Neural progenitor cell (in vitro differentiated cells): Measurements from ENCODE around the gene PRRC2B. TPM values are rescaled to one million over a fixed set of nuclear protein-coding genes. Genes with fewer than 3 reads are reported as not detected.

Experiments
- DNase-seq: peaks from one replicate; pipeline ENCODE4 v3.0.0-alpha.2; 2016; ENCODE audit warnings: low spot score
- H2AFZ ChIP-seq: fragments of 200-600 bp; sonication (generic); replicated peaks from 2 replicates; pipeline ENCODE4 v1.6.1; 2016; ENCODE audit warnings: antibody characterized with exemption
- H3F3A ChIP-seq: fragments of 200-600 bp; sonication (generic); 2 replicates; pipeline ENCODE4 v1.6.1; 2016; ENCODE audit warnings: antibody characterized with exemption, low read depth
- H3K27ac ChIP-seq: fragments of 200-600 bp; sonication (generic); 2 replicates; pipeline ENCODE4 v1.5.1; 2016; ENCODE audit warnings: mild to moderate bottlenecking
- H3K27me3 ChIP-seq: fragments of 200-600 bp; sonication (generic); 2 replicates; pipeline ENCODE4 v1.6.1; 2016; ENCODE audit warnings: mild to moderate bottlenecking, moderate library complexity
- H3K36me3 ChIP-seq: fragments of 200-600 bp; sonication (generic); 2 replicates; pipeline ENCODE4 v1.5.1; 2016
- H3K4me1 ChIP-seq: fragments of 200-600 bp; sonication (generic); 2 replicates; pipeline ENCODE4 v1.6.1; 2016; ENCODE audit warnings: mixed run types
- H3K4me2 ChIP-seq: fragments of 200-600 bp; sonication (generic); 2 replicates; pipeline ENCODE4 v1.6.1; 2016
- H3K4me3 ChIP-seq: fragments of 200-600 bp; sonication (generic); 2 replicates; pipeline ENCODE4 v1.5.1; 2016
- H3K79me2 ChIP-seq: fragments of 200-600 bp; sonication (generic); 2 replicates; pipeline ENCODE4 v1.6.1; 2016; ENCODE audit warnings: low read depth
- H3K9ac ChIP-seq: fragments of 200-600 bp; sonication (generic); 2 replicates; pipeline ENCODE4 v1.6.1; 2016
- H3K9me3 ChIP-seq: fragments of 200-600 bp; sonication (generic); 2 replicates; pipeline ENCODE4 v1.5.1; 2016; ENCODE audit warnings: low read depth
- H4K20me1 ChIP-seq: fragments of 200-600 bp; sonication (generic); 2 replicates; pipeline ENCODE4 v1.6.1; 2016; ENCODE audit warnings: low read depth
- H3K27ac Mint-ChIP-seq: 3 replicates; pipeline ENCODE4 v1.8.0; 2021; ENCODE audit warnings: mixed read lengths
- H3K27me3 Mint-ChIP-seq: 2 replicates; pipeline ENCODE4 v1.8.0; 2022; ENCODE audit warnings: low read depth, mild to moderate bottlenecking, inconsistent platforms, moderate library complexity, mixed read lengths; ENCODE audit not compliant: insufficient read depth
- H3K36me3 Mint-ChIP-seq: 3 replicates; pipeline ENCODE4 v1.8.0; 2021; ENCODE audit warnings: mixed read lengths
- H3K4me1 Mint-ChIP-seq: 3 replicates; pipeline ENCODE4 v1.8.0; 2021; ENCODE audit warnings: mixed read lengths
- H3K4me3 Mint-ChIP-seq: 3 replicates; pipeline ENCODE4 v1.8.0; 2021; ENCODE audit warnings: mild to moderate bottlenecking, moderate library complexity, mixed read lengths
- H3K9me3 Mint-ChIP-seq: 3 replicates; pipeline ENCODE4 v1.8.0; 2020; ENCODE audit warnings: mixed read lengths
- EZH2 ChIP-seq: fragments of 200-600 bp; sonication (generic); IDR thresholded peaks from 2 replicates; pipeline ENCODE4 v1.6.1; 2017; ENCODE audit warnings: antibody characterized with exemption, mild to moderate bottlenecking, moderate library complexity
- EZH2phosphoT487 ChIP-seq: fragments of 200-600 bp; sonication (generic); IDR thresholded peaks from 2 replicates; pipeline ENCODE4 v1.6.1; 2017; ENCODE audit warnings: antibody characterized with exemption
- total RNA-seq: library from RNA; depleted of rRNA; stranded (reverse); fragments of >200 nt; gene quantifications from 2 replicates; pipeline ENCODE4 v1.2.3, GENCODE V29; 2015; ENCODE audit warnings: low replicate concordance
- TF ChIP-seq, protein P1 (sequence below): fragments of 200-600 bp; sonication (generic); IDR thresholded peaks from 2 replicates; pipeline ENCODE4 v1.5.1; 2017; ENCODE audit warnings: antibody characterized with exemption, mild to moderate bottlenecking

Gene PRRC2B
- total RNA-seq, 1 donor from 2014 or later = 139 TPM

GRCh38 chr9:131539223-131539923 lies 145.5 kb downstream of the PRRC2B start:
- Histone ChIP-seq H3K4me1 (no peaks in the 10 kb centered on the region), H3K79me2 (no peaks in the 10 kb centered on the region), H2AFZ (no peak overlapping the region), H4K20me1 (no peaks in the 10 kb centered on the region), H3K9me3 (peaks cover 13% of the 10 kb centered on the region), H3K9ac (no peak overlapping the region), H3K27ac (no peak overlapping the region), H3F3A (peaks cover 5% of the 10 kb centered on the region), H3K4me2 (no peak overlapping the region), H3K36me3 (no peaks in the 10 kb centered on the region), H3K27me3 (no peaks in the 10 kb centered on the region), H3K4me3 (no peak overlapping the region)
- no peak overlapping the region for H3K4me3 Mint-ChIP-seq
- peaks cover 25% of the 10 kb centered on the region for H3K9me3 Mint-ChIP-seq
- H3K27me3 Mint-ChIP-seq = peaks cover 4% of the 10 kb centered on the region
- no peaks in the 10 kb centered on the region for H3K36me3 Mint-ChIP-seq
- H3K27ac Mint-ChIP-seq = no peak overlapping the region
- H3K4me1 Mint-ChIP-seq = peaks cover 6% of the 10 kb centered on the region
- TF ChIP-seq, protein P1, sequence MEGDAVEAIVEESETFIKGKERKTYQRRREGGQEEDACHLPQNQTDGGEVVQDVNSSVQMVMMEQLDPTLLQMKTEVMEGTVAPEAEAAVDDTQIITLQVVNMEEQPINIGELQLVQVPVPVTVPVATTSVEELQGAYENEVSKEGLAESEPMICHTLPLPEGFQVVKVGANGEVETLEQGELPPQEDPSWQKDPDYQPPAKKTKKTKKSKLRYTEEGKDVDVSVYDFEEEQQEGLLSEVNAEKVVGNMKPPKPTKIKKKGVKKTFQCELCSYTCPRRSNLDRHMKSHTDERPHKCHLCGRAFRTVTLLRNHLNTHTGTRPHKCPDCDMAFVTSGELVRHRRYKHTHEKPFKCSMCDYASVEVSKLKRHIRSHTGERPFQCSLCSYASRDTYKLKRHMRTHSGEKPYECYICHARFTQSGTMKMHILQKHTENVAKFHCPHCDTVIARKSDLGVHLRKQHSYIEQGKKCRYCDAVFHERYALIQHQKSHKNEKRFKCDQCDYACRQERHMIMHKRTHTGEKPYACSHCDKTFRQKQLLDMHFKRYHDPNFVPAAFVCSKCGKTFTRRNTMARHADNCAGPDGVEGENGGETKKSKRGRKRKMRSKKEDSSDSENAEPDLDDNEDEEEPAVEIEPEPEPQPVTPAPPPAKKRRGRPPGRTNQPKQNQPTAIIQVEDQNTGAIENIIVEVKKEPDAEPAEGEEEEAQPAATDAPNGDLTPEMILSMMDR = no peak
- TF ChIP-seq EZH2phosphoT487 (no peak), EZH2 (no peak)
- DNase-seq = no peak

GRCh38 chr9:131543141-131543540 lies 149.3 kb downstream of the PRRC2B start:
- H4K20me1 ChIP-seq = no peaks in the 10 kb centered on the region
- no peak overlapping the region for H3K4me3 Mint-ChIP-seq
- no peaks in the 10 kb centered on the region for H3K79me2 ChIP-seq
- no peak overlapping the region for H3K27ac Mint-ChIP-seq
- H3K4me2 ChIP-seq = no peak overlapping the region
- no peak overlapping the region for H3K9ac ChIP-seq
- TF ChIP-seq, protein P1 = no peak
- TF ChIP-seq EZH2phosphoT487 (no peak), EZH2 (no peak)
- peaks cover 13% of the 10 kb centered on the region for H3K9me3 ChIP-seq
- H3F3A ChIP-seq = peaks cover 5% of the 10 kb centered on the region
- H3K27ac ChIP-seq = no peak overlapping the region
- H3K4me3 ChIP-seq = no peak overlapping the region
- H3K9me3 Mint-ChIP-seq = peaks cover 38% of the 10 kb centered on the region
- H3K27me3 ChIP-seq = peaks cover 26% of the 10 kb centered on the region
- H3K4me1 ChIP-seq = no peaks in the 10 kb centered on the region
- no peaks in the 10 kb centered on the region for H3K36me3 Mint-ChIP-seq
- no peak for DNase-seq
- H3K36me3 ChIP-seq = no peaks in the 10 kb centered on the region
- H2AFZ ChIP-seq = no peak overlapping the region
- peaks cover 15% of the 10 kb centered on the region for H3K27me3 Mint-ChIP-seq
- no peaks in the 10 kb centered on the region for H3K4me1 Mint-ChIP-seq

DNA sequence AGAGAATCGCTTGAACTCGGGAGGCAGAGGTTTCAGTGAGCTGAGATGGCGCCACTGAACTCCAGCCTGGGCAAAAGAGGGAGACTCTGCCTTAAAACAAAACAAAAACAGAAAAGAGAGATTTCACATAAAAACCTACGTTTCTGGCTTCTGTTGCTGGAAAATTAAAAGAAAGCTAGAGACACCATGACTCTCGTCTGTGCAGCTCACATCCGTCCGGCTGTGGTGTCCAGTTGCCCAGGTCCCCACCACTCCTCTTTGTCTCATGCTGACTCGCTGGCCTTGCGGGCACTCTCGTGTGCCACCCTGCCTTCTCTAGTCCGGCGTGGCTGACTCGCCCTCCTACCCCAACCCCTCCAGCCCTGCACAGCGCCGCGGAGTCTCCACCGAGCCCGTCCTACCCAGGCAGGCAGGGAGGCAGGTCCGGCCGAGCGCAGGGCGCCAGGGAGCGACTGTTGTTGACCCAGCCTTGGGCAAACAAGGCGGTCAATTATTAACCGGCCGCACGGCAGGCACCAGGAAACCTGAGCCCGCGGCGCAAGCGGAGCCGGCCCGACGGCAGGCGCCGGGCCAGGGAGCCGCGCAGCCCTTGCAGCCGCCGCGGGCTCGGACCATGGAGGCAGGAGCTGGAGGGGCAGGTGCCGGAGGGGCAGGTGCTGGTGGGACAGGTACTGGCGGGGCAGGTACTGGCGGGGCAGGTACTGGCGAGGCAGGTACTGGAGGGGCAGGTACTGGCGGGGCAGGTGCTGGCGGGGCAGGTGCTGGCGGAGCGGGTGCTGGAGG lies 151.3 kb downstream of the PRRC2B start, which contains the start of gene PRRT1B:
PRRT1B (plus strand) TSS at position 521 of the 783 bp plus-strand sequence; CDS start at position 614, 93 bp downstream.
- TF ChIP-seq, protein P1 = no peak
- TF ChIP-seq EZH2 = no peak
- no peak for TF ChIP-seq EZH2phosphoT487
- H3K27me3 ChIP-seq = peaks cover 26% of the 10 kb centered on the region

More for the DNA sequence above, 151.3 kb downstream of the PRRC2B start, which contains the start of gene PRRT1B:
- Histone ChIP-seq H3F3A (peaks cover 5% of the 10 kb centered on the region), H3K4me1 (no peaks in the 10 kb centered on the region), H3K9ac (no peak within 1 kb of the TSS), H3K27ac (no peak within 1 kb of the TSS), H3K9me3 (peaks cover 13% of the 10 kb centered on the region), H4K20me1 (no peaks in the 10 kb centered on the region), H3K4me3 (no peak within 1 kb of the TSS), H3K4me2 (peak within 1 kb of the TSS; percentile 13), H3K79me2 (no peaks in the 10 kb centered on the region), H3K36me3 (no peaks in the 10 kb centered on the region), H2AFZ (no peak within 1 kb of the TSS)
- Mint-ChIP-seq H3K27ac (no peak within 1 kb of the TSS), H3K27me3 (peaks cover 21% of the 10 kb centered on the region), H3K9me3 (peaks cover 41% of the 10 kb centered on the region), H3K4me1 (no peaks in the 10 kb centered on the region), H3K4me3 (peak within 1 kb of the TSS; percentile 35), H3K36me3 (no peaks in the 10 kb centered on the region)
- no peak for DNase-seq
